Measurements from ENCODE around the gene CROCC2. TPM values are rescaled to one million over a fixed set of nuclear protein-coding genes. Genes with fewer than 3 reads are reported as not detected.

CROCC2 gene
- total and polyA plus RNA-seq, 2 of the 13 experiments (the other 11 are each of a cell fraction or from before 2014, with no cell fraction given) = not detected

DNA sequence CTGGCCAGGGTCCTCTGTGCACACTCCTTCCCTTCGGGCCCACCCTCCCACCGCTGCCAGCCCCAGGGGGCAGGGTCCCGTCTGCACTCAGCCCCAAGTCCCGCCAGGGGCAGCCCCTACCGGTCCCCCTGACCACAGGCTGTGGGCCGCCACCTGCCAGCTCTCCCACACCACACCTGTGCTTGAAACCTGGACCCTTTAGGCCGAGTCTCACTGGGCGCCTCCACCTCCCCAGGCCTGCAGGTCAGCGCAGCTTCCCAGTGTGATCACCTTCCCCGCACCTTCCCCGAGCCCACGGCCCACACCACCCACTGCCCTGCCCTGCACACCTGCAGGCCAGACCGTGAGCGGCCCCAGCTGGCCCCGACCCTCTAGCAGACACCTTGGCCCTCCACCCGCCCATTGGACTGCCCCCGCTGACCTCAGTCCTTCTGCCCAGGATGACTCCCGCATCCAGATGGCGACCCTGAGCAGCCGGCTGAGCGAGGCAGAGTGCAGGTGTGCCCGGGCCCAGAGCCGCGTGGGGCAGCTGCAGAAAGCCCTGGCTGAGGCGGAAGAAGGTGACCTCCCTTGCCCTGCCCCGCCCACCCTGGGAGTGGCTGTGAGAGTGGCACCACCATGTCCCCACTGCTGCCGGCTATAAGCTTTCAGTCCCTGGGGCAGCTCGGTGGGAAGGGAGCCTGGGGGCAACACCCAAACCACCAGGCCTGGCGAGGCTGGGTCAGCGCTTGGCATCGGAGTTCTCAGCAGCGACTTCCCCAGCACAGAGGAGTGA, 61.0 kb downstream of the CROCC2 start (continued):
- TF ChIP-seq, protein P1, sequence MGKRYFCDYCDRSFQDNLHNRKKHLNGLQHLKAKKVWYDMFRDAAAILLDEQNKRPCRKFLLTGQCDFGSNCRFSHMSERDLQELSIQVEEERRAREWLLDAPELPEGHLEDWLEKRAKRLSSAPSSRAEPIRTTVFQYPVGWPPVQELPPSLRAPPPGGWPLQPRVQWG (CRISPR knock-in tag; IDR thresholded peaks at IDR 0.05; ENCODE audit: borderline replicate concordance, low read depth) = no peak
- no peak for TF ChIP-seq TOE1 (CRISPR knock-in tag; IDR thresholded peaks at IDR 0.05)
- peak; percentile 76 for TF ChIP-seq POLR2AphosphoS5 (IDR thresholded peaks at IDR 0.05; ENCODE audit: low read depth, low read length)
- TF ChIP-seq XRCC5 (optimal IDR thresholded peaks at IDR 0.05; ENCODE audit: low read length) = no peak
- no peak for TF ChIP-seq ZNF232 (CRISPR knock-in tag; IDR thresholded peaks at IDR 0.05; ENCODE audit: borderline replicate concordance)
- TF ChIP-seq, protein P2, sequence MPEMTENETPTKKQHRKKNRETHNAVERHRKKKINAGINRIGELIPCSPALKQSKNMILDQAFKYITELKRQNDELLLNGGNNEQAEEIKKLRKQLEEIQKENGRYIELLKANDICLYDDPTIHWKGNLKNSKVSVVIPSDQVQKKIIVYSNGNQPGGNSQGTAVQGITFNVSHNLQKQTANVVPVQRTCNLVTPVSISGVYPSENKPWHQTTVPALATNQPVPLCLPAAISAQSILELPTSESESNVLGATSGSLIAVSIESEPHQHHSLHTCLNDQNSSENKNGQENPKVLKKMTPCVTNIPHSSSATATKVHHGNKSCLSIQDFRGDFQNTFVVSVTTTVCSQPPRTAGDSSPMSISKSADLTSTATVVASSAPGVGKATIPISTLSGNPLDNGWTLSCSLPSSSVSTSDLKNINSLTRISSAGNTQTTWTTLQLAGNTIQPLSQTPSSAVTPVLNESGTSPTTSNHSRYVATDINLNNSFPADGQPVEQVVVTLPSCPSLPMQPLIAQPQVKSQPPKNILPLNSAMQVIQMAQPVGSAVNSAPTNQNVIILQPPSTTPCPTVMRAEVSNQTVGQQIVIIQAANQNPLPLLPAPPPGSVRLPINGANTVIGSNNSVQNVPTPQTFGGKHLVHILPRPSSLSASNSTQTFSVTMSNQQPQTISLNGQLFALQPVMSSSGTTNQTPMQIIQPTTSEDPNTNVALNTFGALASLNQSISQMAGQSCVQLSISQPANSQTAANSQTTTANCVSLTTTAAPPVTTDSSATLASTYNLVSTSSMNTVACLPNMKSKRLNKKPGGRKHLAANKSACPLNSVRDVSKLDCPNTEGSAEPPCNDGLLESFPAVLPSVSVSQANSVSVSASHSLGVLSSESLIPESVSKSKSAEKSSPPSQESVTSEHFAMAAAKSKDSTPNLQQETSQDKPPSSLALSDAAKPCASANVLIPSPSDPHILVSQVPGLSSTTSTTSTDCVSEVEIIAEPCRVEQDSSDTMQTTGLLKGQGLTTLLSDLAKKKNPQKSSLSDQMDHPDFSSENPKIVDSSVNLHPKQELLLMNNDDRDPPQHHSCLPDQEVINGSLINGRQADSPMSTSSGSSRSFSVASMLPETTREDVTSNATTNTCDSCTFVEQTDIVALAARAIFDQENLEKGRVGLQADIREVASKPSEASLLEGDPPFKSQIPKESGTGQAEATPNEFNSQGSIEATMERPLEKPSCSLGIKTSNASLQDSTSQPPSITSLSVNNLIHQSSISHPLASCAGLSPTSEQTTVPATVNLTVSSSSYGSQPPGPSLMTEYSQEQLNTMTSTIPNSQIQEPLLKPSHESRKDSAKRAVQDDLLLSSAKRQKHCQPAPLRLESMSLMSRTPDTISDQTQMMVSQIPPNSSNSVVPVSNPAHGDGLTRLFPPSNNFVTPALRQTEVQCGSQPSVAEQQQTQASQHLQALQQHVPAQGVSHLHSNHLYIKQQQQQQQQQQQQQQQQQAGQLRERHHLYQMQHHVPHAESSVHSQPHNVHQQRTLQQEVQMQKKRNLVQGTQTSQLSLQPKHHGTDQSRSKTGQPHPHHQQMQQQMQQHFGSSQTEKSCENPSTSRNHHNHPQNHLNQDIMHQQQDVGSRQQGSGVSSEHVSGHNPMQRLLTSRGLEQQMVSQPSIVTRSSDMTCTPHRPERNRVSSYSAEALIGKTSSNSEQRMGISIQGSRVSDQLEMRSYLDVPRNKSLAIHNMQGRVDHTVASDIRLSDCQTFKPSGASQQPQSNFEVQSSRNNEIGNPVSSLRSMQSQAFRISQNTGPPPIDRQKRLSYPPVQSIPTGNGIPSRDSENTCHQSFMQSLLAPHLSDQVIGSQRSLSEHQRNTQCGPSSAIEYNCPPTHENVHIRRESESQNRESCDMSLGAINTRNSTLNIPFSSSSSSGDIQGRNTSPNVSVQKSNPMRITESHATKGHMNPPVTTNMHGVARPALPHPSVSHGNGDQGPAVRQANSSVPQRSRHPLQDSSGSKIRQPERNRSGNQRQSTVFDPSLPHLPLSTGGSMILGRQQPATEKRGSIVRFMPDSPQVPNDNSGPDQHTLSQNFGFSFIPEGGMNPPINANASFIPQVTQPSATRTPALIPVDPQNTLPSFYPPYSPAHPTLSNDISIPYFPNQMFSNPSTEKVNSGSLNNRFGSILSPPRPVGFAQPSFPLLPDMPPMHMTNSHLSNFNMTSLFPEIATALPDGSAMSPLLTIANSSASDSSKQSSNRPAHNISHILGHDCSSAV (CRISPR knock-in tag; IDR thresholded peaks at IDR 0.05; ENCODE audit: borderline replicate concordance) = no peak
- no peak for TF ChIP-seq SAFB2 (CRISPR knock-in tag; IDR thresholded peaks at IDR 0.05; ENCODE audit: borderline replicate concordance, low read depth)
- no peak for TF ChIP-seq MED1 (CRISPR knock-in tag; IDR thresholded peaks at IDR 0.05)
- TF ChIP-seq SYNCRIP (IDR thresholded peaks at IDR 0.05; ENCODE audit: insufficient read depth, low read depth, low read length) = no peak
- TF ChIP-seq, protein P3, sequence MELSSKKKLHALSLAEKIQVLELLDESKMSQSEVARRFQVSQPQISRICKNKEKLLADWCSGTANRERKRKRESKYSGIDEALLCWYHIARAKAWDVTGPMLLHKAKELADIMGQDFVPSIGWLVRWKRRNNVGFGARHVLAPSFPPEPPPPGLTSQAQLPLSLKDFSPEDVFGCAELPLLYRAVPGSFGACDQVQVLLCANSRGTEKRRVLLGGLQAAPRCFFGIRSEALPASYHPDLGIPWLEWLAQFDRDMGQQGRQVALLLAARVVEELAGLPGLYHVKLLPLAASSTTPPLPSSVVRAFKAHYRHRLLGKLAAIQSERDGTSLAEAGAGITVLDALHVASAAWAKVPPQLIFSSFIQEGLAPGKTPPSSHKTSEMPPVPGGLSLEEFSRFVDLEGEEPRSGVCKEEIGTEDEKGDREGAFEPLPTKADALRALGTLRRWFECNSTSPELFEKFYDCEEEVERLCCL (CRISPR knock-in tag; IDR thresholded peaks at IDR 0.05; ENCODE audit: borderline replicate concordance) = no peak
- TF ChIP-seq, protein P4, sequence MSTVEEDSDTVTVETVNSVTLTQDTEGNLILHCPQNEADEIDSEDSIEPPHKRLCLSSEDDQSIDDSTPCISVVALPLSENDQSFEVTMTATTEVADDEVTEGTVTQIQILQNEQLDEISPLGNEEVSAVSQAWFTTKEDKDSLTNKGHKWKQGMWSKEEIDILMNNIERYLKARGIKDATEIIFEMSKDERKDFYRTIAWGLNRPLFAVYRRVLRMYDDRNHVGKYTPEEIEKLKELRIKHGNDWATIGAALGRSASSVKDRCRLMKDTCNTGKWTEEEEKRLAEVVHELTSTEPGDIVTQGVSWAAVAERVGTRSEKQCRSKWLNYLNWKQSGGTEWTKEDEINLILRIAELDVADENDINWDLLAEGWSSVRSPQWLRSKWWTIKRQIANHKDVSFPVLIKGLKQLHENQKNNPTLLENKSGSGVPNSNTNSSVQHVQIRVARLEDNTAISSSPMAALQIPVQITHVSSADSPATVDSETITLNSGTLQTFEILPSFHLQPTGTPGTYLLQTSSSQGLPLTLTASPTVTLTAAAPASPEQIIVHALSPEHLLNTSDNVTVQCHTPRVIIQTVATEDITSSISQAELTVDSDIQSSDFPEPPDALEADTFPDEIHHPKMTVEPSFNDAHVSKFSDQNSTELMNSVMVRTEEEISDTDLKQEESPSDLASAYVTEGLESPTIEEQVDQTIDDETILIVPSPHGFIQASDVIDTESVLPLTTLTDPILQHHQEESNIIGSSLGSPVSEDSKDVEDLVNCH (CRISPR knock-in tag; IDR thresholded peaks at IDR 0.05) = no peak
- TF ChIP-seq RNF2 (conservative IDR thresholded peaks at IDR 0.05; ENCODE audit: low read depth) = no peak
- no peak for TF ChIP-seq ZNF282 (IDR thresholded peaks at IDR 0.05; ENCODE audit: partially characterized antibody)
- TF ChIP-seq, protein P5, sequence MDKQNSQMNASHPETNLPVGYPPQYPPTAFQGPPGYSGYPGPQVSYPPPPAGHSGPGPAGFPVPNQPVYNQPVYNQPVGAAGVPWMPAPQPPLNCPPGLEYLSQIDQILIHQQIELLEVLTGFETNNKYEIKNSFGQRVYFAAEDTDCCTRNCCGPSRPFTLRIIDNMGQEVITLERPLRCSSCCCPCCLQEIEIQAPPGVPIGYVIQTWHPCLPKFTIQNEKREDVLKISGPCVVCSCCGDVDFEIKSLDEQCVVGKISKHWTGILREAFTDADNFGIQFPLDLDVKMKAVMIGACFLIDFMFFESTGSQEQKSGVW (CRISPR knock-in tag; IDR thresholded peaks at IDR 0.05; ENCODE audit: borderline replicate concordance) = no peak
- TF ChIP-seq RORA (CRISPR knock-in tag; IDR thresholded peaks at IDR 0.05) = no peak
- TF ChIP-seq NFIB (CRISPR knock-in tag; IDR thresholded peaks at IDR 0.05; ENCODE audit: borderline replicate concordance) = no peak

Measured in HepG2 (cell line).